Astrocyte (in vitro differentiated cells and primary cell): ENCODE data around the gene LRP1B. TPM values are rescaled to one million over a fixed set of nuclear protein-coding genes. Genes with fewer than 3 reads are reported as not detected.

ENCODE experiments used
- DNase-seq: peaks from one replicate; pipeline ENCODE4 v3.0.0-alpha.2; 2010; ENCODE audit warnings: low read depth
- FAIRE-seq: peaks from 2 replicates; lab custom pipeline; 2011; peaks lifted over from hg19 to GRCh38; lab: Jason Lieb, UNC
- H2AFZ ChIP-seq: 2 replicates; pipeline ENCODE4 v1.6.0; 2012; ENCODE audit warnings: low read depth, low read length, inconsistent platforms
- H3K27ac ChIP-seq: 2 replicates; pipeline ENCODE4 v1.5.1; 2011; ENCODE audit warnings: low read depth, low read length, inconsistent platforms
- H3K27me3 ChIP-seq: 2 replicates; pipeline ENCODE4 v1.6.0; 2011; ENCODE audit warnings: low read length, inconsistent platforms; ENCODE audit not compliant: insufficient read depth
- H3K36me3 ChIP-seq: 2 replicates; pipeline ENCODE4 v1.5.1; 2011; ENCODE audit warnings: low read length, inconsistent platforms; ENCODE audit not compliant: insufficient read depth
- H3K4me1 ChIP-seq: 2 replicates; pipeline ENCODE4 v1.5.1; 2011; ENCODE audit warnings: low read length, inconsistent platforms; ENCODE audit not compliant: insufficient read depth
- H3K4me2 ChIP-seq: 2 replicates; pipeline ENCODE4 v1.6.0; 2012; ENCODE audit warnings: low read length, inconsistent platforms
- H3K4me3 ChIP-seq: 2 replicates; pipeline ENCODE4 v1.5.1; 2011; ENCODE audit warnings: low read depth, mild to moderate bottlenecking, low read length, inconsistent platforms; ENCODE audit not compliant: insufficient read depth
- H3K79me2 ChIP-seq: 2 replicates; pipeline ENCODE4 v1.6.0; 2012; ENCODE audit warnings: mild to moderate bottlenecking, low read length, inconsistent platforms; ENCODE audit not compliant: insufficient read depth
- H3K9ac ChIP-seq: 2 replicates; pipeline ENCODE4 v1.6.0; 2012; ENCODE audit warnings: mild to moderate bottlenecking, low read length, inconsistent platforms
- H3K9me3 ChIP-seq: 2 replicates; pipeline ENCODE4 v1.5.1; 2012; ENCODE audit warnings: low read depth, mild to moderate bottlenecking, low read length, inconsistent platforms; ENCODE audit not compliant: insufficient read depth
- H4K20me1 ChIP-seq: 2 replicates; pipeline ENCODE4 v1.6.0; 2012; ENCODE audit warnings: low read length, inconsistent platforms; ENCODE audit not compliant: insufficient read depth
- H3K27ac Mint-ChIP-seq: one replicate; pipeline ENCODE4 v1.8.0; 2021; ENCODE audit warnings: mild to moderate bottlenecking, mixed read lengths; ENCODE audit not compliant: unreplicated experiment
- H3K27me3 Mint-ChIP-seq: one replicate; pipeline ENCODE4 v1.8.0; 2021; ENCODE audit warnings: low read depth, mixed read lengths; ENCODE audit not compliant: unreplicated experiment
- H3K36me3 Mint-ChIP-seq: one replicate; pipeline ENCODE4 v1.8.0; 2021; ENCODE audit warnings: low read depth, mixed read lengths; ENCODE audit not compliant: unreplicated experiment
- H3K4me1 Mint-ChIP-seq: one replicate; pipeline ENCODE4 v1.8.0; 2021; ENCODE audit warnings: low read depth, mixed read lengths; ENCODE audit not compliant: unreplicated experiment
- H3K4me3 Mint-ChIP-seq: one replicate; pipeline ENCODE4 v1.8.0; 2021; ENCODE audit warnings: mild to moderate bottlenecking, moderate library complexity, mixed read lengths; ENCODE audit not compliant: unreplicated experiment
- H3K9me3 Mint-ChIP-seq: one replicate; pipeline ENCODE4 v1.8.0; 2021; ENCODE audit warnings: mild to moderate bottlenecking, mixed read lengths; ENCODE audit not compliant: unreplicated experiment
- CTCF ChIP-seq: IDR thresholded peaks from 2 replicates; pipeline ENCODE4 v1.5.1; 2011; ENCODE audit warnings: low read depth, mild to moderate bottlenecking, inconsistent platforms, low read length, moderate library complexity; ENCODE audit not compliant: insufficient read depth
- EZH2 ChIP-seq: IDR thresholded peaks from 2 replicates; pipeline ENCODE4 v1.6.1; 2012; ENCODE audit warnings: mild to moderate bottlenecking, low read length, inconsistent platforms; ENCODE audit not compliant: insufficient read depth
- total RNA-seq: library from RNA; stranded (reverse); gene quantifications from 2 replicates; pipeline ENCODE4 v1.2.1, GENCODE V29; 2021

LRP1B gene
- total RNA-seq, 1 donor from 2014 or later, result 1.5 TPM

- Mint-ChIP-seq H3K4me1 (no peaks in the 10 kb centered on the region), H3K9me3 (no peaks in the 10 kb centered on the region), H3K36me3 (no peaks in the 10 kb centered on the region), H3K27me3 (no peaks in the 10 kb centered on the region), H3K27ac (no peak overlapping the region), H3K4me3 (no peak overlapping the region)
- no peak overlapping the region for H3K4me3 ChIP-seq
- DNase-seq (no peak), FAIRE-seq (no peak)
- H3K9me3 ChIP-seq, result peaks cover 4% of the 10 kb centered on the region
- no peak overlapping the region for H3K27ac ChIP-seq
- H3K4me2 ChIP-seq, result no peak overlapping the region
- no peaks in the 10 kb centered on the region for H4K20me1 ChIP-seq
- no peak overlapping the region for H3K9ac ChIP-seq
- H3K79me2 ChIP-seq, result no peaks in the 10 kb centered on the region
- no peaks in the 10 kb centered on the region for H3K36me3 ChIP-seq
- no peaks in the 10 kb centered on the region for H3K4me1 ChIP-seq
- H3K27me3 ChIP-seq, result no peaks in the 10 kb centered on the region
- no peak overlapping the region for H2AFZ ChIP-seq
- TF ChIP-seq EZH2 (no peak), CTCF (no peak)
Observed at GRCh38 chr2:141589314-141589713, 541.5 kb downstream of the LRP1B start.

- H3K9me3 Mint-ChIP-seq, result no peaks in the 10 kb centered on the region
- Histone ChIP-seq H3K9ac (no peak overlapping the region), H3K4me3 (no peak overlapping the region), H3K4me1 (no peaks in the 10 kb centered on the region), H3K27ac (no peak overlapping the region), H3K4me2 (no peak overlapping the region), H3K79me2 (no peaks in the 10 kb centered on the region), H3K27me3 (no peaks in the 10 kb centered on the region), H2AFZ (no peak overlapping the region), H3K36me3 (no peaks in the 10 kb centered on the region), H4K20me1 (no peaks in the 10 kb centered on the region), H3K9me3 (no peaks in the 10 kb centered on the region)
- no peaks in the 10 kb centered on the region for H3K4me1 Mint-ChIP-seq
- FAIRE-seq, result no peak
- H3K27ac Mint-ChIP-seq, result no peak overlapping the region
- H3K36me3 Mint-ChIP-seq, result no peaks in the 10 kb centered on the region
- TF ChIP-seq CTCF, result no peak
- TF ChIP-seq EZH2, result no peak
- H3K4me3 Mint-ChIP-seq, result no peak overlapping the region
- no peak for DNase-seq
- no peaks in the 10 kb centered on the region for H3K27me3 Mint-ChIP-seq
Observed at GRCh38 chr2:141586985-141587384, 543.8 kb downstream of the LRP1B start.

GRCh38 chr2:141582213-141582612 lies 548.6 kb downstream of the LRP1B start:
- no peaks in the 10 kb centered on the region for H3K36me3 Mint-ChIP-seq
- no peaks in the 10 kb centered on the region for H4K20me1 ChIP-seq
- H3K27ac ChIP-seq, result no peak overlapping the region
- no peak overlapping the region for H3K4me2 ChIP-seq
- no peaks in the 10 kb centered on the region for H3K27me3 ChIP-seq
- no peaks in the 10 kb centered on the region for H3K4me1 ChIP-seq
- H3K9me3 ChIP-seq, result no peaks in the 10 kb centered on the region
- no peak for FAIRE-seq
- no peak overlapping the region for H3K4me3 Mint-ChIP-seq
- no peak overlapping the region for H3K27ac Mint-ChIP-seq
- no peak for DNase-seq
- H2AFZ ChIP-seq, result no peak overlapping the region
- H3K9me3 Mint-ChIP-seq, result peaks cover 2% of the 10 kb centered on the region
- H3K4me1 Mint-ChIP-seq, result no peaks in the 10 kb centered on the region
- H3K4me3 ChIP-seq, result no peak overlapping the region
- TF ChIP-seq EZH2 (no peak), CTCF (no peak)
- H3K36me3 ChIP-seq, result no peaks in the 10 kb centered on the region
- no peaks in the 10 kb centered on the region for H3K27me3 Mint-ChIP-seq
- H3K9ac ChIP-seq, result no peak overlapping the region
- no peaks in the 10 kb centered on the region for H3K79me2 ChIP-seq
